Right ventricle myocardium inferior (tissue), 1 donor: ENCODE data around the gene CHCHD6. TPM values are rescaled to one million over a fixed set of nuclear protein-coding genes. Genes with fewer than 3 reads are reported as not detected.
"Not testable (repeated sequence)": the region's sequence is repeated elsewhere in the genome, so short reads cannot be mapped to it uniquely, and the experiment has no call there.

Experiments
- ATAC-seq: fragments of 200-7000 bp; cut with Tn5 transposase; one replicate; pipeline ENCODE4 v1.9.1; 2020; ENCODE audit warnings: mild to moderate bottlenecking, moderate library complexity
- DNase-seq: peaks from one replicate; pipeline ENCODE4 v3.0.0; 2021; ENCODE audit errors: missing footprints
- intact Hi-C: fragments of 100-400 bp; cut with DNase I; formaldehyde crosslinking; loops from one replicate; pipeline ENCODE4 v1.11.0; 2022
- total RNA-seq: library from RNA; stranded (reverse); fragmentation: NEBNext Ultra II Directional; extraction: Animal tissue kit (Norgen Biotek cat#: 25700); gene quantifications from one replicate; pipeline ENCODE4 v1.2.1, GENCODE V29; 2021
- donor health status: DM: no; HTN: yes; CAD: no; lungs with severe emphysema.

Gene CHCHD6
- total RNA-seq, 1 donor from 2014 or later, result 11.7 TPM

- DNase-seq (no peak), ATAC-seq (peak; percentile 89)
- intact Hi-C loops, result no loop called here
Measured at GRCh38 chr3:126781889-126782491, 78.0 kb downstream of the CHCHD6 start.

GRCh38 chr3:126782536-126782935 is 78.5 kb downstream of the CHCHD6 start:
- DNase-seq, result no peak
- intact Hi-C loops, result no loop called here
- ATAC-seq, result peak; percentile 45

- no peak for ATAC-seq
- intact Hi-C loops, result no loop called here
- DNase-seq, result no peak
Measured at GRCh38 chr3:126784254-126784653, 80.2 kb downstream of the CHCHD6 start.

- DNase-seq, ATAC-seq, intact Hi-C loops: not testable (repeated sequence)
Measured at GRCh38 chr3:126791320-126791719, 87.3 kb downstream of the CHCHD6 start.

GRCh38 chr3:126792998-126793397 is 89.0 kb downstream of the CHCHD6 start:
- intact Hi-C loops, result no loop called here
- DNase-seq, result no peak
- no peak for ATAC-seq

GRCh38 chr3:126797563-126797962 is 93.5 kb downstream of the CHCHD6 start:
- no peak for DNase-seq
- ATAC-seq, result no peak
- intact Hi-C loops, result no loop called here

GRCh38 chr3:126798521-126798920 is 94.5 kb downstream of the CHCHD6 start:
- no peak for DNase-seq
- intact Hi-C loops, result no loop called here
- no peak for ATAC-seq

- DNase-seq (no peak), ATAC-seq (no peak)
- intact Hi-C loops, result no loop called here
Measured at GRCh38 chr3:126799099-126799498, 95.1 kb downstream of the CHCHD6 start.

- DNase-seq, intact Hi-C loops, ATAC-seq: not testable (repeated sequence)
Measured at GRCh38 chr3:126801312-126801711, 97.3 kb downstream of the CHCHD6 start.

GRCh38 chr3:126807795-126808194 is 103.8 kb downstream of the CHCHD6 start:
- ATAC-seq (no peak), DNase-seq (no peak)
- intact Hi-C loops, result no loop called here

- no peak for DNase-seq
- peak; percentile 89 for ATAC-seq
- intact Hi-C loops, result no loop called here
Measured at GRCh38 chr3:126811530-126811929, 107.5 kb downstream of the CHCHD6 start.

- no peak for DNase-seq
- intact Hi-C loops, result no loop called here
- ATAC-seq, result no peak
Measured at GRCh38 chr3:126816298-126816697, 112.3 kb downstream of the CHCHD6 start.

- ATAC-seq, result peak; percentile 78
- DNase-seq, result no peak
- intact Hi-C loops, result no loop called here
Measured at GRCh38 chr3:126816986-126817777, 113.1 kb downstream of the CHCHD6 start.

GRCh38 chr3:126817781-126818180 is 113.7 kb downstream of the CHCHD6 start:
- intact Hi-C loops, result no loop called here
- no peak for ATAC-seq
- DNase-seq, result no peak

GRCh38 chr3:126818400-126819095 is 114.5 kb downstream of the CHCHD6 start:
- ATAC-seq (no peak), DNase-seq (no peak)
- intact Hi-C loops, result no loop called here

GRCh38 chr3:126826693-126827092 is 122.7 kb downstream of the CHCHD6 start:
- intact Hi-C loops, result loop anchor here (5.0 kb wide), 1 partner anchor 136 kb away; no protein-coding TSS in a partner anchor
- ATAC-seq, result peak; percentile 59
- no peak for DNase-seq

- intact Hi-C loops, result loop anchor here (5.0 kb wide), 1 partner anchor 135 kb away; no protein-coding TSS in a partner anchor
- ATAC-seq, result peak; percentile 93
- DNase-seq, result no peak
Measured at GRCh38 chr3:126827121-126827520, 123.1 kb downstream of the CHCHD6 start.

- peak; percentile 85 for DNase-seq
- peak; percentile 82 for ATAC-seq
- intact Hi-C loops, result loop anchor here (5.0 kb wide), 1 partner anchor 134 kb away; no protein-coding TSS in a partner anchor
Measured at GRCh38 chr3:126828306-126828705, 124.3 kb downstream of the CHCHD6 start.

- ATAC-seq (no peak), DNase-seq (no peak)
- intact Hi-C loops, result no loop called here
Measured at GRCh38 chr3:126832933-126833332, 128.9 kb downstream of the CHCHD6 start.
